Tibial artery (tissue), 4 donors: ENCODE measurements around the gene LARP4B.

Source experiments
- DNase-seq, 2 donors: peaks; one replicate each; pipeline ENCODE4 v3.0.0-alpha.2; 2019
- H3K27ac ChIP-seq, 2 donors: fragments of 200-600 bp; sonication (generic) in 1 of 2; 1 replicate in 1 of 2; 2 replicates in 1 of 2; pipeline ENCODE4 v1.5.1; 2018 to 2019; ENCODE audit warnings: mild to moderate bottlenecking in 1 of 2
- H3K27me3 ChIP-seq, 2 donors: fragments of 200-600 bp; sonication (generic) in 1 of 2; one replicate each; pipeline versions ENCODE4 v1.5.1 to v1.6.0; 2016 to 2019
- H3K36me3 ChIP-seq, 3 donors: fragments of 200-600 bp; sonication (generic) in 2 of 3; one replicate each; pipeline ENCODE4 v1.5.1; 2016 to 2019; ENCODE audit warnings: mild to moderate bottlenecking in 2 of 3
- H3K4me1 ChIP-seq, 4 donors: fragments of 200-600 bp; sonication (generic) in 2 of 4; 1 replicate in 3 of 4; 2 replicates in 1 of 4; pipeline ENCODE4 v1.5.1; 2016 to 2019
- H3K4me3 ChIP-seq, 2 donors: fragments of 200-600 bp; sonication (generic) in 1 of 2; 1 replicate in 1 of 2; 2 replicates in 1 of 2; pipeline ENCODE4 v1.5.1; 2018 to 2019; ENCODE audit warnings: mild to moderate bottlenecking in 2 of 2
- H3K9me3 ChIP-seq, 3 donors: fragments of 200-600 bp; sonication (generic) in 1 of 3; one replicate each; pipeline ENCODE4 v1.5.1; 2016 to 2019
- CTCF ChIP-seq, 2 experiments: fragments of 200-600 bp in 1 of 2; fragments of 450-650 bp in 1 of 2; IDR thresholded peaks; one replicate each; pipeline ENCODE4 v1.5.1; 2017 to 2019; ENCODE audit warnings: antibody characterized with exemption in 2 of 2, mild to moderate bottlenecking in 1 of 2, moderate library complexity in 1 of 2
- intact Hi-C: fragments of 100-400 bp; cut with DNase I; formaldehyde crosslinking; loops from one replicate; pipeline ENCODE4 v1.15.0; 2023; ENCODE audit warnings: low total_unique reads

The LARP4B gene

GRCh38 chr10:898141-898540, 33.4 kb downstream of the LARP4B start:
- no peak for TF ChIP-seq CTCF (IDR thresholded peaks at IDR 0.05)
- no peak for DNase-seq
- no peaks in the 10 kb centered on the region for H3K9me3 ChIP-seq
- no peaks in the 10 kb centered on the region for H3K36me3 ChIP-seq
- H3K4me3 ChIP-seq, result no peak overlapping the region
- peaks cover 0 to 7% (median 3%) of the 10 kb centered on the region in 4 donors for H3K4me1 ChIP-seq
- H3K27ac ChIP-seq, result no peak overlapping the region
- intact Hi-C loops, result no loop called here
- H3K27me3 ChIP-seq, result no peaks in the 10 kb centered on the region

- intact Hi-C loops, result no loop called here
- no peak for TF ChIP-seq CTCF (IDR thresholded peaks at IDR 0.05)
- no peak overlapping the region for H3K4me3 ChIP-seq
- no peak overlapping the region for H3K27ac ChIP-seq
- H3K4me1 ChIP-seq, result peaks cover 0 to 7% (median 3%) of the 10 kb centered on the region in 4 donors
- no peak for DNase-seq
- H3K9me3 ChIP-seq, result no peaks in the 10 kb centered on the region
- H3K36me3 ChIP-seq, result no peaks in the 10 kb centered on the region
- H3K27me3 ChIP-seq, result no peaks in the 10 kb centered on the region
These were observed 34.5 kb downstream of the LARP4B start for GRCh38 chr10:896982-897381.

GRCh38 chr10:895324-895723, 36.2 kb downstream of the LARP4B start:
- Histone ChIP-seq H3K36me3 (no peaks in the 10 kb centered on the region), H3K4me1 (peaks cover 0 to 7% (median 3%) of the 10 kb centered on the region in 4 donors), H3K27me3 (no peaks in the 10 kb centered on the region), H3K9me3 (no peaks in the 10 kb centered on the region), H3K27ac (no peak overlapping the region), H3K4me3 (no peak overlapping the region)
- TF ChIP-seq CTCF (IDR thresholded peaks at IDR 0.05), result no peak
- no peak for DNase-seq
- intact Hi-C loops, result no loop called here

GRCh38 chr10:878895-879294, 52.6 kb downstream of the LARP4B start:
- peaks cover 31 to 63% (median 56%) of the 10 kb centered on the region in 3 donors for H3K36me3 ChIP-seq
- intact Hi-C loops, result no loop called here
- no peak overlapping the region for H3K4me3 ChIP-seq
- H3K9me3 ChIP-seq, result no peaks in the 10 kb centered on the region
- peaks cover 0 to 24% (median 12%) of the 10 kb centered on the region in 4 donors for H3K4me1 ChIP-seq
- H3K27me3 ChIP-seq, result no peaks in the 10 kb centered on the region
- TF ChIP-seq CTCF (IDR thresholded peaks at IDR 0.05), result no peak
- no peak for DNase-seq
- H3K27ac ChIP-seq, result peak overlapping the region in 1 of 2 donors; percentile 41

- intact Hi-C loops, result no loop called here
- no peak overlapping the region for H3K4me3 ChIP-seq
- H3K36me3 ChIP-seq, result peaks cover 25 to 58% (median 52%) of the 10 kb centered on the region in 3 donors
- DNase-seq, result no peak
- H3K27ac ChIP-seq, result peak overlapping the region in 1 of 2 donors; percentile 41
- TF ChIP-seq CTCF (IDR thresholded peaks at IDR 0.05), result no peak
- H3K4me1 ChIP-seq, result peaks cover 0 to 24% (median 12%) of the 10 kb centered on the region in 4 donors
- no peaks in the 10 kb centered on the region for H3K27me3 ChIP-seq
- H3K9me3 ChIP-seq, result no peaks in the 10 kb centered on the region
These were observed 53.2 kb downstream of the LARP4B start for GRCh38 chr10:878333-878759.

GRCh38 chr10:876438-876837, 55.1 kb downstream of the LARP4B start:
- H3K4me3 ChIP-seq, result no peak overlapping the region
- no peak for DNase-seq
- H3K36me3 ChIP-seq, result peaks cover 6 to 39% (median 36%) of the 10 kb centered on the region in 3 donors
- no peak overlapping the region for H3K27ac ChIP-seq
- no peak for TF ChIP-seq CTCF (IDR thresholded peaks at IDR 0.05)
- no peaks in the 10 kb centered on the region for H3K27me3 ChIP-seq
- intact Hi-C loops, result no loop called here
- peaks cover 0 to 37% (median 19%) of the 10 kb centered on the region in 4 donors for H3K4me1 ChIP-seq
- no peaks in the 10 kb centered on the region for H3K9me3 ChIP-seq
